ENCODE measurements around the gene KIAA1671.
A peak's percentile ranks its signal among the peaks of the same experiment; 100 is the strongest.
"Not testable (repeated sequence)": the region's sequence is repeated elsewhere in the genome, so short reads cannot be mapped to it uniquely, and the experiment has no call there.

KIAA1671 gene

GRCh38 chr22:25235547-25236290 is 283.2 kb downstream of the KIAA1671 start:
- no peak overlapping the region for H3K4me3 ChIP-seq (replicated peaks in 1 of 2; ENCODE audit: low read depth in 2 of 2, low read length in 2 of 2)
- TF ChIP-seq CTCF (IDR thresholded peaks at IDR 0.05; ENCODE audit: low read depth, low read length) = peak; percentile 68
- peak; percentile 82 to 84 for DNase-seq (ENCODE audit: low read depth in 2 of 2)

GRCh38 chr22:25236417-25236816 is 283.9 kb downstream of the KIAA1671 start:
- TF ChIP-seq CTCF (IDR thresholded peaks at IDR 0.05; ENCODE audit: low read depth, low read length) = no peak
- H3K4me3 ChIP-seq (replicated peaks in 1 of 2; ENCODE audit: low read depth in 2 of 2, low read length in 2 of 2) = no peak overlapping the region
- DNase-seq (ENCODE audit: low read depth in 2 of 2) = no peak

GRCh38 chr22:25237503-25237902 is 285.0 kb downstream of the KIAA1671 start:
- DNase-seq (ENCODE audit: low read depth in 2 of 2) = no peak
- TF ChIP-seq CTCF (IDR thresholded peaks at IDR 0.05; ENCODE audit: low read depth, low read length) = no peak
- H3K4me3 ChIP-seq (replicated peaks in 1 of 2; ENCODE audit: low read depth in 2 of 2, low read length in 2 of 2) = no peak overlapping the region

- not testable (repeated sequence) for H3K4me3 ChIP-seq (replicated peaks in 1 of 2; ENCODE audit: low read depth in 2 of 2, low read length in 2 of 2); DNase-seq (ENCODE audit: low read depth in 2 of 2)
Observed at GRCh38 chr22:25238058-25238457, 285.5 kb downstream of the KIAA1671 start.
